ENCODE measurements around the gene CAMK1D. TPM values are rescaled to one million over a fixed set of nuclear protein-coding genes. Genes with fewer than 3 reads are reported as not detected.
A peak's percentile ranks its signal among the peaks of the same experiment; 100 is the strongest.

Gene CAMK1D
- total RNA-seq, 6 experiments from 2014 or later: 5.3 to 10.8 (median 9.5) TPM

- Histone ChIP-seq H3K27me3 (no peaks in the 10 kb centered on the region), H3K4me1 (peaks cover 0 to 33% (median 10%) of the 10 kb centered on the region in 4 donors), H3K36me3 (no peaks in the 10 kb centered on the region), H3K9me3 (no peaks in the 10 kb centered on the region), H3K27ac (peak overlapping the region in 2 of 3 donors; percentile 76), H3K4me3 (no peak overlapping the region)
- no peak for TF ChIP-seq CTCF (IDR thresholded peaks at IDR 0.05)
- TF ChIP-seq POLR2A (IDR thresholded peaks at IDR 0.05): peak; percentile 51
- DNase-seq: peak; percentile 55 to 76 (median 71)
- WGBS (ENCODE audit: insufficient coverage, low coverage, low lambda C conversion rate, missing lambda C conversion rate): 34% methylated on average over 13 of the region's 14 CpGs
- intact Hi-C loops (cut with DNase I): no loop called here
- ATAC-seq: peak; percentile 87 to 93 (median 93)
Measured at GRCh38 chr10:12631787-12632562, 282.6 kb downstream of the CAMK1D start.

GRCh38 chr10:12633776-12634620 is 284.7 kb downstream of the CAMK1D start:
- intact Hi-C loops (cut with DNase I): no loop called here
- Histone ChIP-seq H3K27ac (no peak overlapping the region), H3K9me3 (no peaks in the 10 kb centered on the region), H3K4me3 (no peak overlapping the region), H3K27me3 (no peaks in the 10 kb centered on the region), H3K4me1 (peaks cover 0 to 21% (median 10%) of the 10 kb centered on the region in 4 donors), H3K36me3 (no peaks in the 10 kb centered on the region)
- 80% methylated on average over 3 of the region's 11 CpGs for WGBS (ENCODE audit: insufficient coverage, low coverage, low lambda C conversion rate, missing lambda C conversion rate)
- no peak for ATAC-seq
- DNase-seq: no peak
- TF ChIP-seq POLR2A (IDR thresholded peaks at IDR 0.05): no peak

GRCh38 chr10:12634621-12634931 is 285.2 kb downstream of the CAMK1D start:
- TF ChIP-seq POLR2A (IDR thresholded peaks at IDR 0.05) (no peak), CTCF (IDR thresholded peaks at IDR 0.05) (no peak)
- no peaks in the 10 kb centered on the region for H3K27me3 ChIP-seq
- 80% methylated on average over 8 of the region's 10 CpGs for WGBS (ENCODE audit: insufficient coverage, low coverage, low lambda C conversion rate, missing lambda C conversion rate)
- ATAC-seq (peak in 1 of 4 donors; percentile 51), DNase-seq (no peak)
- no peak overlapping the region for H3K4me3 ChIP-seq
- H3K36me3 ChIP-seq: no peaks in the 10 kb centered on the region
- peaks cover 0 to 16% (median 8%) of the 10 kb centered on the region in 4 donors for H3K4me1 ChIP-seq
- no peak overlapping the region for H3K27ac ChIP-seq
- intact Hi-C loops (cut with DNase I): no loop called here
- no peaks in the 10 kb centered on the region for H3K9me3 ChIP-seq

GRCh38 chr10:12635127-12635541 is 285.8 kb downstream of the CAMK1D start:
- no peaks in the 10 kb centered on the region for H3K27me3 ChIP-seq
- no peak for ATAC-seq
- no peak for TF ChIP-seq CTCF (IDR thresholded peaks at IDR 0.05)
- TF ChIP-seq POLR2A (IDR thresholded peaks at IDR 0.05): no peak
- H3K27ac ChIP-seq: no peak overlapping the region
- 86% methylated on average over 2 of the region's 10 CpGs for WGBS (ENCODE audit: insufficient coverage, low coverage, low lambda C conversion rate, missing lambda C conversion rate)
- H3K4me3 ChIP-seq: no peak overlapping the region
- DNase-seq: no peak
- H3K4me1 ChIP-seq: peaks cover 0 to 16% (median 7%) of the 10 kb centered on the region in 4 donors
- intact Hi-C loops (cut with DNase I): no loop called here
- H3K9me3 ChIP-seq: no peaks in the 10 kb centered on the region
- H3K36me3 ChIP-seq: no peaks in the 10 kb centered on the region

- 39% methylated on average over 3 of the region's 3 CpGs for WGBS (ENCODE audit: insufficient coverage, low coverage, low lambda C conversion rate, missing lambda C conversion rate)
Measured at GRCh38 chr10:12636571-12636970, 287.2 kb downstream of the CAMK1D start.

More at GRCh38 chr10:12636571-12636970, 287.2 kb downstream of the CAMK1D start:
- H3K27ac ChIP-seq: no peak overlapping the region
- no peaks in the 10 kb centered on the region for H3K36me3 ChIP-seq
- intact Hi-C loops (cut with DNase I): no loop called here
- H3K9me3 ChIP-seq: no peaks in the 10 kb centered on the region
- H3K27me3 ChIP-seq: no peaks in the 10 kb centered on the region
- peaks cover 0 to 8% (median 4%) of the 10 kb centered on the region in 4 donors for H3K4me1 ChIP-seq
- TF ChIP-seq CTCF (IDR thresholded peaks at IDR 0.05) (no peak), POLR2A (IDR thresholded peaks at IDR 0.05) (no peak)
- ATAC-seq (no peak), DNase-seq (no peak)
- no peak overlapping the region for H3K4me3 ChIP-seq

All from right lobe of liver (tissue), 6 donors.